Tibial artery (tissue), 4 donors: ENCODE measurements around the gene NTRK3.

Experiments used
- DNase-seq, 2 donors: peaks; one replicate each; pipeline ENCODE4 v3.0.0-alpha.2; 2019
- H3K27ac ChIP-seq, 2 donors: fragments of 200-600 bp; sonication (generic) in 1 of 2; 1 replicate in 1 of 2; 2 replicates in 1 of 2; pipeline ENCODE4 v1.5.1; 2018 to 2019; ENCODE audit warnings: mild to moderate bottlenecking in 1 of 2
- H3K27me3 ChIP-seq, 2 donors: fragments of 200-600 bp; sonication (generic) in 1 of 2; one replicate each; pipeline versions ENCODE4 v1.5.1 to v1.6.0; 2016 to 2019
- H3K36me3 ChIP-seq, 3 donors: fragments of 200-600 bp; sonication (generic) in 2 of 3; one replicate each; pipeline ENCODE4 v1.5.1; 2016 to 2019; ENCODE audit warnings: mild to moderate bottlenecking in 2 of 3
- H3K4me1 ChIP-seq, 4 donors: fragments of 200-600 bp; sonication (generic) in 2 of 4; 1 replicate in 3 of 4; 2 replicates in 1 of 4; pipeline ENCODE4 v1.5.1; 2016 to 2019
- H3K4me3 ChIP-seq, 2 donors: fragments of 200-600 bp; sonication (generic) in 1 of 2; 1 replicate in 1 of 2; 2 replicates in 1 of 2; pipeline ENCODE4 v1.5.1; 2018 to 2019; ENCODE audit warnings: mild to moderate bottlenecking in 2 of 2
- H3K9me3 ChIP-seq, 3 donors: fragments of 200-600 bp; sonication (generic) in 1 of 3; one replicate each; pipeline ENCODE4 v1.5.1; 2016 to 2019
- CTCF ChIP-seq, 2 experiments: fragments of 200-600 bp in 1 of 2; fragments of 450-650 bp in 1 of 2; IDR thresholded peaks; one replicate each; pipeline ENCODE4 v1.5.1; 2017 to 2019; ENCODE audit warnings: antibody characterized with exemption in 2 of 2, mild to moderate bottlenecking in 1 of 2, moderate library complexity in 1 of 2
- intact Hi-C: fragments of 100-400 bp; cut with DNase I; formaldehyde crosslinking; loops from one replicate; pipeline ENCODE4 v1.15.0; 2023; ENCODE audit warnings: low total_unique reads

Gene NTRK3

GRCh38 chr15:87985451-87985850, 271.1 kb downstream of the NTRK3 start:
- no peak for TF ChIP-seq CTCF (IDR thresholded peaks at IDR 0.05)
- DNase-seq, result no peak
- Histone ChIP-seq H3K36me3 (no peaks in the 10 kb centered on the region), H3K27me3 (no peaks in the 10 kb centered on the region), H3K4me3 (no peak overlapping the region), H3K27ac (no peak overlapping the region), H3K9me3 (no peaks in the 10 kb centered on the region), H3K4me1 (peaks cover 0 to 51% (median 13%) of the 10 kb centered on the region in 4 donors)
- intact Hi-C loops, result no loop called here

- Histone ChIP-seq H3K4me1 (peaks cover 0 to 56% (median 15%) of the 10 kb centered on the region in 4 donors), H3K4me3 (no peak overlapping the region), H3K27ac (peak overlapping the region; percentile 71 to 77), H3K9me3 (no peaks in the 10 kb centered on the region), H3K27me3 (no peaks in the 10 kb centered on the region), H3K36me3 (no peaks in the 10 kb centered on the region)
- intact Hi-C loops, result no loop called here
- no peak for TF ChIP-seq CTCF (IDR thresholded peaks at IDR 0.05)
- DNase-seq, result peak; percentile 33 to 77
Observed at GRCh38 chr15:87981969-87982368, 274.6 kb downstream of the NTRK3 start.

GRCh38 chr15:87977907-87978306, 278.6 kb downstream of the NTRK3 start:
- H3K4me1 ChIP-seq, result peaks cover 0 to 61% (median 25%) of the 10 kb centered on the region in 4 donors
- H3K27ac ChIP-seq, result no peak overlapping the region
- no peak for TF ChIP-seq CTCF (IDR thresholded peaks at IDR 0.05)
- H3K4me3 ChIP-seq, result no peak overlapping the region
- intact Hi-C loops, result no loop called here
- no peaks in the 10 kb centered on the region for H3K27me3 ChIP-seq
- H3K9me3 ChIP-seq, result no peaks in the 10 kb centered on the region
- H3K36me3 ChIP-seq, result no peaks in the 10 kb centered on the region
- no peak for DNase-seq

GRCh38 chr15:87976552-87976951, 280.0 kb downstream of the NTRK3 start:
- Histone ChIP-seq H3K27me3 (no peaks in the 10 kb centered on the region), H3K4me1 (peaks cover 0 to 59% (median 19%) of the 10 kb centered on the region in 4 donors), H3K36me3 (no peaks in the 10 kb centered on the region), H3K27ac (no peak overlapping the region), H3K4me3 (no peak overlapping the region), H3K9me3 (no peaks in the 10 kb centered on the region)
- TF ChIP-seq CTCF (IDR thresholded peaks at IDR 0.05), result no peak
- DNase-seq, result no peak
- intact Hi-C loops, result no loop called here

GRCh38 chr15:87973501-87974215, 282.9 kb downstream of the NTRK3 start:
- no peak for TF ChIP-seq CTCF (IDR thresholded peaks at IDR 0.05)
- no peak for DNase-seq
- peaks cover 0 to 66% (median 29%) of the 10 kb centered on the region in 4 donors for H3K4me1 ChIP-seq
- H3K27me3 ChIP-seq, result no peaks in the 10 kb centered on the region
- H3K9me3 ChIP-seq, result no peaks in the 10 kb centered on the region
- intact Hi-C loops, result no loop called here
- H3K27ac ChIP-seq, result peak overlapping the region; percentile 59 to 70
- no peak overlapping the region for H3K4me3 ChIP-seq
- no peaks in the 10 kb centered on the region for H3K36me3 ChIP-seq
